ENCODE data around the gene FHAD1.

- TF ChIP-seq CTCF (CRISPR knock-in tag; IDR thresholded peaks at IDR 0.05), result no peak
- no peak for TF ChIP-seq CBX2 (IDR thresholded peaks at IDR 0.05; ENCODE audit: low read depth, low read length)
- no peak for TF ChIP-seq CBX2 (CRISPR knock-in tag; IDR thresholded peaks at IDR 0.05; ENCODE audit: low read depth)
- no peak for TF ChIP-seq SP4 (CRISPR knock-in tag; IDR thresholded peaks at IDR 0.05)
These were observed 73.2 kb downstream of the FHAD1 start for GRCh38 chr1:15320267-15320666.

All from HepG2 (cell line).